HG03139 (cell line): ENCODE measurements around the gene KLHL40.

Source experiments
- ATAC-seq: cut with Tn5 transposase; IDR thresholded peaks from one replicate; pipeline ENCODE4 v1.9.1; 2021; ENCODE audit not compliant: unreplicated experiment

KLHL40 gene

GRCh38 chr3:42668413-42668760 is 16.9 kb upstream of the KLHL40 start:
- no peak for ATAC-seq

- no peak for ATAC-seq
These were observed 16.5 kb upstream of the KLHL40 start for GRCh38 chr3:42668793-42669217.

DNA sequence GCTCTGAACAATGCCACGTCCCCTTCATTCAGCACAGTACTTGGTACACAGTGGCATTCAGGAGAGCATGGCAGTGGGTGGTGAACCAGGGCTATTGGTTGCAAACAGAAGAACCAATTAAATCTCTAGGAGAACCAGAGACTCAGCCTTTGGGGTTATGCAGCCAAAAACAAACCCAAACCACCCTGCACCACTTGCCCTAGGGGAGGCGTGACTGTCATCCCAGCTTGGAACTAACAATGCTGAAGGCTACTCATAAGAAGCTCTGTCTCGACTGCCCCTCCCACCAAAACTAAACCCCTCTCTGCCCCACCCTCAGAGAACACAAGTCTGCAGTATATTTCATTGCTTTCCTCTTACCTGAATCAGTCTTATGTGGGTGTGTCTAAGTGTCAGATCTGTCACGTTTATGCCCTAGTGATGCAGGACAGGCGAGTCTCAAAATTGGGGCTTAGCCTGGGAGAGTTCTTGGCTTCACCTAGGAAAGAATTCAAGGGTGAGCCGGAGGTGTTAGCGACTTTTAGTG is 15.2 kb upstream of the KLHL40 start:
- ATAC-seq, result no peak

GRCh38 chr3:42670670-42671069 is 14.7 kb upstream of the KLHL40 start:
- ATAC-seq, result no peak

DNA sequence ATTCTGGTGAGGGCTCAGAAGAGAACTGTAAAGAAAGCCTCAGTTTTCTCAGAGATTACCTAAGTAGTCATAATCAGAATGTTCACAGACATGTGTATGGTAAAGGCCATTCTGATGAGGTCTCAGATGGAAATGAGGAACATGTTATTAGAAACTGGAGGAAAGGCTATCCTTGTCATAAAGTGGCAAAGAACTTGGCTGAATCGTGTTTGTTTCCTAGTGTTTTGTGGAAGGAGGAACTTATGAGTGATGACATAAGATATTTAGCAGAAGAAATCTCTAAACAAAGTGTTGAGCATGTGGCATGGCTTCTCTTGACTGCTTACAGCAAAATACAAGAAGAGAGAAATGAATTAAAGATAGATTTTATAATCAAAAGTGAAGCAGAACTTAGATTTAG is 12.8 kb upstream of the KLHL40 start:
- ATAC-seq, result no peak

DNA sequence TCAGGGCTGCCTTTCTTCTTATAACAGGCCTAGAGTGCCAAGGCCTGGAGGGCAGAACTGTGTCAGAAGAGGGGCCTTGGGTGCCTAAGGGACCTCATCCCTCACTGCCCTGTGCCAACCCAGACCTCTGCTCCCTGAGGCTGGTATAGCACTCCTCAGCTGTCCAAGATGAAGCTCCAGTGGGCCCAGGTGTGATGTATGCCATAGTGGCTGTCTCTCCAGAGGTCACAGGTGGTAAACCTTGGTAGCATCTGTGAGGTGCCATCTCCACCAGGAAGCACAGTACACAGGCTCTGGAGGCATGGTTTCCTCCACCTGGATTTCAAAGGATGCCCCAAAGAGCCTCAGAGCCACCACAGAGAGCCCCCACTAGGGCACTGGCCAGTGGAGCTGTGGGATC is 12.3 kb upstream of the KLHL40 start:
- ATAC-seq, result no peak

DNA sequence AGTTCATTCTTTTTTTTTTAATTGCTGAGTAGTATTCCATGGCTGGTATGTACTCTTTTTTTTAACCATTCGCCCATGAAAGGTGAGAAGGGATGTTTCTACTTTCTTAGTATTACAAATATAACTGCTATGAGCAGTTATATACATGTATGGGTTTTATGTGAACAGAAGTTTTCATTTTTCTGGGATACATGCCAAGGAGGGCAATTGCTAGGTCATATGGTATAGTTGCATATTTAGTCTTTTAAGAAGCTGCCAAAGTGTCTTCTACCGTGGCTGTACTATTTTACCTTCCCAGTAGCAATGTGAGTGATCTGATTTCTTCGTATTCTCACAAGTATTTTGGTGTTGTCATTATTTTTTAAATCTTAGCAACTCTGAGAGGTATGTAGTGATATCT is 11.2 kb upstream of the KLHL40 start:
- no peak for ATAC-seq

GRCh38 chr3:42675909-42676308 is 9.4 kb upstream of the KLHL40 start:
- no peak for ATAC-seq

DNA sequence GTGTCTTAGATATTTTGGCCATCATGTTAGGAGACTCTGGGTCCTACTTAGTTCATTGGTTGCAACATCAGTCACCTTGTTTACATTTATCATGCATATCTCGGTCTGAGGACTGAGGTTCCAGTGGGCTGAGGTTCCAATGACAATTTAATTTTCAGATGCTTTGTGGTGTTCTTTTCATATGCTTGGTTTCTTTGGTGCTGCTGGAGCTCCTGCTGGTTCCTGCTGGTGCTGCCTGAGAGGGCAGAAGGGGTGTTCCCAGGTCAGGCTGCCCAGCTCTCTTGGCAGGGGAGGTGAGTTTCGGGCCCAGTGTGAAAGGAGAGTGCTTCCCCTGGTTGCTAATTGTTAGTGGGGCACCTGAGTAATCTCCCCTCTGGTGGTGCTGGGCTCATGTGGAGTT is 6.9 kb upstream of the KLHL40 start:
- ATAC-seq, result no peak

DNA sequence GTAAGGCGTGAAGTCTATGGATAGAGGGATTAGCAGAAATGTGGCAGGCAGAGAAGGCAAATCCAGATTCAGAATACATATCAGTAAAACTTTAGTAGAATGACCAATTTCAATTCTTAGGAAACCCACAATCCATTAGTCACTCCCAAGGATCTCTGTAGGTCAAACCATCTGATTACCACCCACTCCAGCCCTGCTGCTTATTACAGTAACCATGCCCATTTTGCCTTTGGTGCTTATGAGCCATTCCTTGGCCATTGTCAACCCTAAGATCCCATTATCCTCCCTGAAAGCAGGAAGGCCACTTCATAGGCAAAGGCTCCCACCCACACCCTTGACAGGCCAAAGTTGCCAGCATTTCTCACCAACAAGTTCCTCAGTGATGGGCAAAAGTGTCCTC is 5.1 kb upstream of the KLHL40 start:
- ATAC-seq, result no peak

- no peak for ATAC-seq
These were observed 4.5 kb upstream of the KLHL40 start for GRCh38 chr3:42680806-42681205.

DNA sequence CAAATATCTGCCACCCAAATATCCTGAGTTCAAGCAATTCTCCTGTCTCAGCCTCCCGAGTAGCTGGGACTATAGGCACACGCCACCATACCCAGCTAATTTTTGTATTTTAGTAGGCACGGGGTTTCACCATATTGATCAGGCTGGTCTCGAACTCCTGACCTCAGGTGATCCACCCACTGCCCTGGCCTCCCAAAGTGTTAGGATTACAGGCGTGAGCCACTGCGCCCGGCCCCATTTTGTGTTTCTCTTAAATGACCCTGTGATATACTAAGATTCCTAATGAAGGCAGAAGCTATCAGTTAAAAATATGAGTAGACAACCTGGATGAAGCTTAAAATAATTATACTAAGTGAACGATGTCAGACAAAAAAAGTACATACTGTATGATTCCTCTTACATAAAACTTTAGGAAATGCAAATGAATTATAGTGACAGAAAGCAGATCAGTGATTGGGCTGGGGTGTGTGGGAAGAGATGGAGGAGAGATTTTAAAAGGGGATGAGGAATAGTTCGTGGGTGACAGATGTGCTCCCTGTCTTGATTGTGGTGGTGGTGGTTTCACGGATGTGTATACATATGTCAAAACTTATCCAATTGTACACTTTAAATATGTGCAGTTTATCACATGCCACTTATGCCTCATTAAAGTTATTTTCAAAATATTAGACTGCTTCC is 3.8 kb upstream of the KLHL40 start:
- no peak for ATAC-seq

DNA sequence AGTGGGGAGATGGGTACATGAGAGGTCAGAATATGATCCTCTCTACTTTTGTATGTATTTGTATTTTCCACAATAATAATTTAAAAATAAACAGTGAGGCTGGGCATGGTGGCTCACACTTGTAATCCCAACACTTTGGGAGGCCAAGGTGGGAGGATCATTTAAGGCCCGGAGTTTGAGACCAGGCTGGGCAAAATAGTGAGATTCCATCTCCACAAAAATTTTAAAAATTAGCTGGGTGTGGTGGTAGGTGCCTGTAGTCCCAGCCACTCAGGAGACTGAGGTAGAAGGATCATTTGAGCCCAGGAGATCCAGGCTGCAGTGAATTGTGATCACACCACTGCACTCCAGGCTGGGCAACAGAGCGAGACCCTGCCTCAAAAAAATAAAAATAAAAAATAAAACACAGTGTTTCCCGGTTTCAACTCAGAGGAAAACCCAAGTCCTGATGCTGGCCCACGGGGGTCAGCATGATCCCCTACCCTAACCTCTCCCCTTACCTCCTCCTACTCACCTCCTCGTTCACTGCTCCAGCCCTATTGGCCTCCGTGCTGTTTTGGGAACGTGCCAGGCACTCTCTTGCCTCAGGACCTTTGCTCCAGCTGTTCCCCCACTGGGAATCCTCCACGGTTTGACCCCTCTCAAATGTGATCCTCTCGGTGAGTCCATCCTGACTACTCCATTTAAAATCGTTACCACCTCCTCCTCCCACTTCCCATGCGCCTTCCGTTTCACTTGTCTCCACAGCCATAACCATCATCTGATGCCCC is 2.9 kb upstream of the KLHL40 start:
- ATAC-seq, result no peak

- ATAC-seq, result no peak
These were observed 1.3 kb upstream of the KLHL40 start for GRCh38 chr3:42683875-42684598.

DNA sequence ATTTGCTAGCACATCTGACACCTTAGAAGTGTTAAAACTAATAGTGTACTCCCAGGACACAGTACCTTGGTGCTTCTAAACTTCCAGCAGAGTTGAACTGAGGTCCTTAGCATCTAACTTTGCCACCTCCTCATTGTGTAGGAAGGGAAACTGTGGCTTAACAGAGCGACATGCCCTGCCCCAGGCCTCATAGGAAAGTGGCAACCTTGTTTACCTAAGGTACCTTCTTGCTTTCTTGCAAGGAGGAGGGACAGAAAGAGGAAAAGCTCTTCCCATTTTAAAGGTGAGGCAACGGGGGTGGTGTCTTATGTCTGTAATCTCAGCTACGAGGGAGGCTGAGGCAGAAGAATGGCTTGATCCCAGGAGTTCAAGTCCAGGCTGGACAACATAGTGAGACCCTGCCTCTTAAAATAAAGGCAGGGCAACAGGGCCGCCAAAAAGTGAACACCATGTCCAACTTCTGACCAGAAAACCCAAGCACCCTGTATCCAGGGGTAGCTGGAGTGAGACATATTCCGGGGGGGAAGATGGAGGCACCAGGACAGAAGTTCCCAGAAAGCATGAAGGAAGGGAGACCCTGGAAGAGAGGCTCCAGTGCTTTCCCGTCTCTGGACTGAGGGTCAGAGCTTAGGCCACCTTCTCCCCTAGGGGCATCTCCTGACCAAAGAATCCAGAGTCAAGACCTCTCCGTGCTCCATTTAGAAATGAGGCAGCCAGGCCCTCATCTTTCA is 540 bp upstream of the KLHL40 start:
- no peak for ATAC-seq

DNA sequence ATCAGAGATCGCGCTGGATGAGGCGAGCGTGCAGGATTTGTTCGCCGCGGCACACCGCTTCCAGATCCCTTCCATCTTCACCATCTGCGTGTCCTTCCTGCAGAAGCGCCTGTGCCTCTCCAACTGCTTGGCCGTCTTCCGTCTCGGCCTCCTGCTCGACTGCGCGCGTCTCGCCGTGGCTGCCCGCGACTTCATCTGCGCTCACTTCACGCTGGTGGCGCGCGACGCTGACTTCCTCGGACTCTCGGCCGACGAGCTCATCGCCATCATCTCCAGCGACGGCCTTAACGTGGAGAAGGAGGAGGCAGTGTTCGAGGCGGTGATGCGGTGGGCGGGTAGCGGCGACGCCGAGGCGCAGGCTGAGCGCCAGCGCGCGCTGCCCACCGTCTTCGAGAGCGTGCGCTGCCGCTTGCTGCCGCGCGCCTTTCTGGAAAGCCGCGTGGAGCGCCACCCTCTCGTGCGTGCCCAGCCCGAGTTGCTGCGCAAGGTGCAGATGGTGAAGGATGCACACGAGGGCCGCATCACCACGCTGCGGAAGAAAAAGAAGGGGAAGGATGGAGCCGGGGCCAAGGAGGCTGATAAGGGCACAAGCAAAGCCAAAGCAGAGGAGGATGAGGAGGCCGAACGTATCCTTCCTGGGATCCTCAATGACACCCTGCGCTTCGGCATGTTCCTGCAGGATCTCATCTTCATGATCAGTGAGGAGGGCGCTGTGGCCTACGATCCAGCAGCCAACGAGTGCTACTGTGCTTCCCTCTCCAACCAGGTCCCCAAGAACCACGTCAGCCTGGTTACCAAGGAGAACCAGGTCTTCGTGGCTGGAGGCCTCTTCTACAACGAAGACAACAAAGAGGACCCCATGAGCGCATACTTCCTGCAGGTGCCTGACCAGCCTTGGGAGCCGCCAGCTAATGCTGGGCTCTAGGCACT is 819 bp downstream of the KLHL40 start:
- ATAC-seq, result no peak

- ATAC-seq, result no peak
These were observed 1.7 kb downstream of the KLHL40 start for GRCh38 chr3:42686832-42687650.

GRCh38 chr3:42688016-42688415 is 2.7 kb downstream of the KLHL40 start:
- ATAC-seq, result no peak
